ENCODE measurements around the gene NCK2.

Gene NCK2

DNA sequence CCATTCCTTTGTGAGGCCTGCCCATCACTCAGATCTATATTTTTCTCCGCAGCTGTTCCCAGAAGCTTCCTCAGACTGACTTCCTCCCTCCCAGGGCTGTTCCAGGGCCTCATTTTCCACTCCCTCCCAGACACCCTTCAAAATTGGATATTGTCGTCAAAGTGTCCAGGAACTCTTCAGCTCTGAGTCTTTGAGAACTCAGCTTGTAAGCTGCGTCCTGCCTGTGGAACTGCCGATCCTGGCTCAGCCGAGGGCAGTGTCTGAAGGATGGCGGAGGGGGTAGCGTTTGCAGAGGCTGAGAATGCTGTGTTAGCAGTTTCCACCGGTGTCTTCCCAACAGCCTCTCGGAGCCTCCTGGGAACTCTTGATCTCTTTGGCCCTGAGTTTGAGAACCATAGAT, 27.1 kb downstream of the NCK2 start:
- Histone ChIP-seq H3K4me3 (ENCODE audit: low read depth, low read length) (no peak overlapping the region), H3K79me2 (peaks cover 23% of the 10 kb centered on the region), H3K27me3 (ENCODE audit: control insufficient read depth, insufficient read depth, low read length) (no peaks in the 10 kb centered on the region), H3K9me3 (ENCODE audit: control insufficient read depth, low read length) (no peaks in the 10 kb centered on the region), H3K36me3 (ENCODE audit: control insufficient read depth, insufficient read depth, low read length) (no peaks in the 10 kb centered on the region), H3K4me1 (peaks cover 12% of the 10 kb centered on the region), H3K27ac (peak overlapping the region; percentile 4), H3K9ac (no peak overlapping the region), H3K4me2 (ENCODE audit: low read length) (peak overlapping the region; percentile 13), H2AFZ (peak overlapping the region; percentile 38)
- TF ChIP-seq, protein P1, sequence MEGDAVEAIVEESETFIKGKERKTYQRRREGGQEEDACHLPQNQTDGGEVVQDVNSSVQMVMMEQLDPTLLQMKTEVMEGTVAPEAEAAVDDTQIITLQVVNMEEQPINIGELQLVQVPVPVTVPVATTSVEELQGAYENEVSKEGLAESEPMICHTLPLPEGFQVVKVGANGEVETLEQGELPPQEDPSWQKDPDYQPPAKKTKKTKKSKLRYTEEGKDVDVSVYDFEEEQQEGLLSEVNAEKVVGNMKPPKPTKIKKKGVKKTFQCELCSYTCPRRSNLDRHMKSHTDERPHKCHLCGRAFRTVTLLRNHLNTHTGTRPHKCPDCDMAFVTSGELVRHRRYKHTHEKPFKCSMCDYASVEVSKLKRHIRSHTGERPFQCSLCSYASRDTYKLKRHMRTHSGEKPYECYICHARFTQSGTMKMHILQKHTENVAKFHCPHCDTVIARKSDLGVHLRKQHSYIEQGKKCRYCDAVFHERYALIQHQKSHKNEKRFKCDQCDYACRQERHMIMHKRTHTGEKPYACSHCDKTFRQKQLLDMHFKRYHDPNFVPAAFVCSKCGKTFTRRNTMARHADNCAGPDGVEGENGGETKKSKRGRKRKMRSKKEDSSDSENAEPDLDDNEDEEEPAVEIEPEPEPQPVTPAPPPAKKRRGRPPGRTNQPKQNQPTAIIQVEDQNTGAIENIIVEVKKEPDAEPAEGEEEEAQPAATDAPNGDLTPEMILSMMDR (IDR thresholded peaks at IDR 0.05): no peak

- Histone ChIP-seq H3K4me3 (ENCODE audit: low read depth, low read length) (no peak overlapping the region), H3K4me2 (ENCODE audit: low read length) (no peak overlapping the region), H3K27me3 (ENCODE audit: control insufficient read depth, insufficient read depth, low read length) (no peaks in the 10 kb centered on the region), H3K36me3 (ENCODE audit: control insufficient read depth, insufficient read depth, low read length) (no peaks in the 10 kb centered on the region), H3K9ac (no peak overlapping the region), H3K79me2 (peaks cover 28% of the 10 kb centered on the region), H3K9me3 (ENCODE audit: control insufficient read depth, low read length) (no peaks in the 10 kb centered on the region), H3K4me1 (peaks cover 12% of the 10 kb centered on the region), H3K27ac (peak overlapping the region; percentile 4), H2AFZ (no peak overlapping the region)
- TF ChIP-seq, protein P1 (IDR thresholded peaks at IDR 0.05): no peak
These were observed 27.6 kb downstream of the NCK2 start for GRCh38 chr2:105772362-105772761.

- no peaks in the 10 kb centered on the region for H3K36me3 ChIP-seq (ENCODE audit: control insufficient read depth, insufficient read depth, low read length)
These were observed 28.9 kb downstream of the NCK2 start for GRCh38 chr2:105773568-105773967.

DNA sequence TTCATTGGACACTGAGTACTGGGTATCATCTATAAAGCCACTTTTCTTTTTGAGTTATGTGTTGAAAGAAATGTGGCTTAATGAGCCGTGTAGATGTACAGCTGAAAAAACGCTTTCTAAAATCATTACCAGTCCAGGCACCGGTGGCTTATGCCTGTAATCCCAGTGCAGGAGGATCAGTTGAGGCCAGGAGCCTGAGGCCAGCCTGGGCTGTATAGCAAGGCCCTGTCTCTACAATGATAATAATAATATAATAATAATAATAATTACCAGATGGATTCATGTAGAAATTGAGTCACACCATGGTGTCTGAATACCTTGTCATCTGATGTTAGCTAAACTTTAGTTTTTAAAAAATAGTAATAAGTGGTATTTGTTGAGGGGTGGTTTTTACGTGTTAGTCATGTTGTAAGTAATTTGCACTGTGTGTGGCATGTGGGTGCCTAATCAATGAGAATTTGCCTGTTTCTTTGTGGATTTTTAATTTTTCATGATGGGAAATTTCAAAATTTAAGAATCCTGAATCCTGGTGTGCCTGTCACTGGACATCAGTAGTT, 30.1 kb downstream of the NCK2 start:
- H3K9me3 ChIP-seq (ENCODE audit: control insufficient read depth, low read length): no peaks in the 10 kb centered on the region
- H3K36me3 ChIP-seq (ENCODE audit: control insufficient read depth, insufficient read depth, low read length): no peaks in the 10 kb centered on the region
- H2AFZ ChIP-seq: no peak overlapping the region
- TF ChIP-seq, protein P1 (IDR thresholded peaks at IDR 0.05): no peak
- H3K4me1 ChIP-seq: peaks cover 10% of the 10 kb centered on the region
- H3K27me3 ChIP-seq (ENCODE audit: control insufficient read depth, insufficient read depth, low read length): no peaks in the 10 kb centered on the region
- no peak overlapping the region for H3K27ac ChIP-seq
- H3K9ac ChIP-seq: no peak overlapping the region
- H3K4me2 ChIP-seq (ENCODE audit: low read length): no peak overlapping the region
- peaks cover 44% of the 10 kb centered on the region for H3K79me2 ChIP-seq
- no peak overlapping the region for H3K4me3 ChIP-seq (ENCODE audit: low read depth, low read length)

More at GRCh38 chr2:105773568-105773967, 28.9 kb downstream of the NCK2 start:
- TF ChIP-seq, protein P1 (IDR thresholded peaks at IDR 0.05): no peak
- no peak overlapping the region for H3K27ac ChIP-seq
- no peak overlapping the region for H3K4me3 ChIP-seq (ENCODE audit: low read depth, low read length)
- H3K4me2 ChIP-seq (ENCODE audit: low read length): no peak overlapping the region
- peaks cover 12% of the 10 kb centered on the region for H3K4me1 ChIP-seq
- H3K9ac ChIP-seq: no peak overlapping the region
- H3K79me2 ChIP-seq: peaks cover 39% of the 10 kb centered on the region
- H3K9me3 ChIP-seq (ENCODE audit: control insufficient read depth, low read length): no peaks in the 10 kb centered on the region
- H3K27me3 ChIP-seq (ENCODE audit: control insufficient read depth, insufficient read depth, low read length): no peaks in the 10 kb centered on the region
- H2AFZ ChIP-seq: no peak overlapping the region
